ENCODE measurements around the gene ILK.

Gene ILK

GRCh38 chr11:6566704-6567370 lies 36.7 kb upstream of the ILK start:
- FAIRE-seq = no peak

DNA sequence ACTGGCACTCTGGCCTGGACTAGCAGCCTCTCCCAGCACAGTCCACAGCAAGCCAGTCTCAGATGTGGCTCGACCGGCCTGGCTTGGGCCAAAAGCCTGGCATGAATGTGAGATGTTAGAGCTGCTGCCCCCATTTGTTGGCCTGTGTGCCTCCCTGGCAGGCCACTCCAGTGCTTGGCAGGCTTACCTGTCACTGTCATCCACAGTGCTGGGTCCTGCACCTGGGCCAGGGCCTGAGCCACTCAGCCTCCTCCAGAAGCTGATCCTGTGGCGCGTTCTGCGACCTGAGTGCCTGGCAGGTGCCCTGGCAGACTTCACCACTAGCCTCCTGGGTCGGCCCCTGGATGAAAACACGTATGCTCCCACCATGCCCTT lies 36.2 kb upstream of the ILK start:
- no peak for FAIRE-seq
- DNase-seq (ENCODE audit: insufficient read length, low spot score) = no peak
- no peak for TF ChIP-seq POLR2A (IDR thresholded peaks at IDR 0.05; ENCODE audit: low read depth, low read length)

More at GRCh38 chr11:6566704-6567370, 36.7 kb upstream of the ILK start:
- no peak for DNase-seq (ENCODE audit: insufficient read length, low spot score)
- no peak for TF ChIP-seq POLR2A (IDR thresholded peaks at IDR 0.05; ENCODE audit: low read depth, low read length)

DNA sequence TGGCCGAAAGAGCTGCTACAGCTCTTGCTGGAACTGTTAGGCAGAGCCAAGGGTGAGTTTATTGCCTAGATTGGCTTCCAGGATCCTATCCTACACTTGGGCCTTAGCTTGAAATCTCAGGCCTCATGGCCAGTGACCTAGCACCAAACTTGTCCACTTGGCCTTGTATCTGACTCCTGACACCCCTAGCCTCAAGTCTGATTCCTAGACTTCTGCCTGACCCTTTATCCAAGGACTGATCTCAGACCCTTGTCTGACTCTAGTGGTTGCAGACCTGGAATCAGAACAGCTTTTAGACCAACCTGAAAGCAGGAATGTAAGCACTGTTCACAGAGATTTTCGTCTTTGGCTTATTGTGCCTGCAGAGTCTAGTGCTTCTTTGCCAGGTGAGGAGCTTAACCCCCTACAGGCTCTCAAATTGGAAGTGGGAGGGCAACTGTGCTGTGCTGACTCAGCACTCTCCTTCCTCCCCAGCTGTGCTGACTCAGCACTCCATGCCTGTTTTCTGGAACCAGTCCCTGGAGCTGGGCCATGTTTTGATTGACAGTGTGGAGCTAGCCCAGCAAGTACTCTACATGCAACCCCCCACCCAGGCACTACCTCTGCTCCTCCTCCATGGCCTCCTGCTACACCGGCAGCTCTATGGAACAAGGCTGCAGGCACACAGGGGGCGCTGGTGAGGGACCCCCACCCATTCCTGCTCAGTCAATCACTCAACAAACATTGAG lies 35.2 kb upstream of the ILK start:
- no peak for TF ChIP-seq POLR2A (IDR thresholded peaks at IDR 0.05; ENCODE audit: low read depth, low read length)
- no peak for FAIRE-seq
- DNase-seq (ENCODE audit: insufficient read length, low spot score) = peak; percentile 62

GRCh38 chr11:6569706-6570105 lies 33.9 kb upstream of the ILK start:
- DNase-seq (ENCODE audit: insufficient read length, low spot score) (no peak), FAIRE-seq (no peak)
- TF ChIP-seq POLR2A (IDR thresholded peaks at IDR 0.05; ENCODE audit: low read depth, low read length) = no peak

DNA sequence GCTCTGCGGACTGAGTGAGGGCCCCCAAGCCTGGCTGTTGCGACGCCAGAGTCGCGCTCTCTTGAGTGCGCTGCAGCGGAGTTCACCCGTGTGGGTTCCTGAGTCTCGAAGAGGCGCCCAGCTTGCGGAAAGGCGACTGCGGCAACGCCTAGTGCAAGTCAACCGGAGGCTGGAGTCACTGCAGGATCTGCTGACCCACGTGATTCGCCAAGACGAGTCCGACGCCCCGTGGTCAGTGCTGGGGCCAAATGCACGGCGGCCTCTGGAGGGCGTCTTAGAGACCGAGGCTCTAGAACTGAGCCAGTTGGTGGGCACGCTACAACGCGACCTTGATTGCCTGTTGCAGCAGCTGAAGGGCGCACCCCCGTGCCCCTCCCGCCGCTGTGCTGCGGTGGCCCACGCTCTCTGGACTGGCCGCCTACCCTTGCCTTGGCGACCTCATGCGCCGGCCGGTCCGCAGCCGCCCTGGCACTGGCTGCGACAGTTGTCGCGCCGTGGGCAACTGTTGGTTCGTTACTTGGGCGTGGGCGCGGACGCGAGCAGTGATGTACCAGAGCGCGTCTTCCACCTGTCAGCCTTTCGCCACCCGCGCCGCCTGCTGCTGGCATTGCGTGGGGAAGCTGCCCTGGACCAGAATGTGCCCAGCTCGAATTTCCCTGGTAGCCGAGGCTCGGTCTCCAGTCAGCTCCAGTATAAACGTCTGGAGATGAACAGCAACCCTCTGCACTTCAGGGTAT lies 32.7 kb upstream of the ILK start:
- DNase-seq (ENCODE audit: insufficient read length, low spot score) = no peak
- FAIRE-seq = no peak
- no peak for TF ChIP-seq POLR2A (IDR thresholded peaks at IDR 0.05; ENCODE audit: low read depth, low read length)

GRCh38 chr11:6571434-6572008 lies 32.1 kb upstream of the ILK start:
- DNase-seq (ENCODE audit: insufficient read length, low spot score) (no peak), FAIRE-seq (no peak)
- no peak for TF ChIP-seq POLR2A (IDR thresholded peaks at IDR 0.05; ENCODE audit: low read depth, low read length)

DNA sequence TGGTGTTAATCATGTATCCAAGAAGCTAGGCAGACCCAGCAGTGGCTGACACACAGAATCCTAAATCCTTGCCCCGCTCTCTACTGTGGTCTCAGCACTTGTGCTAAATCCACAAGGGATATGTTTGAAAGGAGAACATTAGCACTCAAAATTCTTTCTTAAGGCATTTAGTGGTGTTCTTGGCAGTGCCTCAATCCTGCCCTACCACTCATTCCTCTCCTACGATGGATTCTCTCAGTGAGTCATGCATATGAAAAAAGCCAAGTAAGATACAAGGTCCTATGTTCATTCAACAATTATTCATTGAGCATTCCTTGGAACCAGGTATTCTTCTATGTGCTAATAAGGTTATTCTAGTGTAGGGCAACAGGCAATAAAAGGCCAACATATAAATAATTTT lies 31.4 kb upstream of the ILK start:
- peak; percentile 54 for DNase-seq (ENCODE audit: insufficient read length, low spot score)
- no peak for FAIRE-seq
- TF ChIP-seq POLR2A (IDR thresholded peaks at IDR 0.05; ENCODE audit: low read depth, low read length) = no peak

DNA sequence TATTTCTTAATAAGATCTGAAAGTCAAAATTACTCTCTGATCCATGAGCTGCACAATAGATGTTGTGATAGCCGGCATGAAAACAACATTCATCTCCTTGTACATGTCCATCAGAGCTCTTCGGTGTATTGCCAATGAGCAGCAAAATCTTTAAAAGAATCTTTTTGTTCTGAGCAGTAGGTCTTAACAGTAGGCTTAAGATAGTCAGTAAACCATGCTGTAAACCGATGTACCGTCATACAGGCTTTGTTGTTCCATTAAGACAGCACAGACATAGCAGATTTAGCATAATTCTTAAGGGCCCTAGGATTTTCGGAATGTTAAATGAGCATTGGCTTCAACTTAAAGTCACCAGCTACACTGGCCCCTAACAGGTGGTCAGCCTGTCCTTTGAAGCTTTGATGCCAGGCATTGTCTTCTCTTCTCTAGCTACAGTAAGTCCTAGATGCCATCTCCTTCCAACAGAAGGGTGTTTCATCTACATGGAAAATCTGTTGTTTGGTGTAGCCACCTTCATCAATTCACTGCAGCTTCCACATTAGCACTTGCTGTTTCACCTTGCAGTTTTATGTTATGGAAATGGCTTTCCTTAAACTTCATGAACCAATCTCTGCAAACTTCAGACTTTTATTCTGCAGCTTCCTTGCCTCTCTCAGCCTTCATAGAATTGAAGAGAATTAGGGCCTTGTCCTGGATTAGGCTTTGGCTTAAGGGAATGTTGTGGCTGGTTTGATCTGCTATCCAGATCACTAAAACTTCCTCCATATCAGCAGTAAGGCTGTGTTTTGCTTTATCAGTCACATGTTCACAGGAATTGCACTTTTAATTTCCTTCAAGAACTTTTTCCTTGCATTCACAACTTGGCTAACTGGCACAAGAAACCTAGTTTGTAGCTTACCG lies 28.5 kb upstream of the ILK start:
- FAIRE-seq = no peak
- no peak for TF ChIP-seq POLR2A (IDR thresholded peaks at IDR 0.05; ENCODE audit: low read depth, low read length)

DNA sequence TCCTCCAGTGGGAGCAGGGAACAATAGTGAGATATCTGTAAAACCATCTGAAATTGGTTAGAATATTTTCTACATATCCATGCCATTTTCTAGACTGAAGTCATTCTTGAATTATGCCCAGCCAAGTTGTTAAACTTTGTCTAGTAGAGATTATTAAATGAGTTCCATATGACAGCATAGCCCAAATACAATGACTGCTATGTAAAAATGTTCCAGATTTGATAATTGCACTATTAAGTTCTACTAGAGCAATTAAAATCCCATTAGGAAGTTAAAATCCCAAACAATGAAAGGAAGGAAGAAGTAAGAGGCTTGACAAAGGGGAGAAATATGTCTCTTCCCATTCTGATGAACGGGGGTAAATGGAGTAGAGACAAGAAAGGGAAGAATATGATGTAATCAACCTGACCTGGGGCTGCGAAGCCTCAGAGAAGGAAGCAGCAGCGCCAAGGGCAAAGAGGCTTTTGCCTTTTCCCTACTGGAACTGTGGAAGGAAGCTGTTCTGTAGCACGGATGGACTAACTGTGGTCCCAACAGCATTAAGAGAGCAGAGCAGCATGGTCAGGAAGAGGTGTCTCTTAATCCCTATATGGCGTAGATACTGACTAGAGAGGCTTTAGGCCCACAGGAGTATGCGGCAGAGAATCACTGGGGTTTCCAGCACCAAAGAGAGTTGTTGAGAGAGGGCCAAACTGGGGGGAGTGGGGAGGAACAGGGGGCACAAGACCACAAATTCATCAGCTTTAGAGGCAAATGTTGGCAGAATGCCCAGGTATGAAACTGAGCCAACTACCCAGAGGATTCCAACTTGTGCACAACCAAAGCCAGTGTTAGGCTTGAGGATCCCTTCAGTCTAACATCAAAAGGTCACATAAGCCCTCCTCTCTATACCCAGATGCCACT lies 26.9 kb upstream of the ILK start:
- FAIRE-seq (no peak), DNase-seq (ENCODE audit: insufficient read length, low spot score) (no peak)
- TF ChIP-seq POLR2A (IDR thresholded peaks at IDR 0.05; ENCODE audit: low read depth, low read length) = no peak

More for the DNA sequence above, 28.5 kb upstream of the ILK start:
- no peak for DNase-seq (ENCODE audit: insufficient read length, low spot score)

DNA sequence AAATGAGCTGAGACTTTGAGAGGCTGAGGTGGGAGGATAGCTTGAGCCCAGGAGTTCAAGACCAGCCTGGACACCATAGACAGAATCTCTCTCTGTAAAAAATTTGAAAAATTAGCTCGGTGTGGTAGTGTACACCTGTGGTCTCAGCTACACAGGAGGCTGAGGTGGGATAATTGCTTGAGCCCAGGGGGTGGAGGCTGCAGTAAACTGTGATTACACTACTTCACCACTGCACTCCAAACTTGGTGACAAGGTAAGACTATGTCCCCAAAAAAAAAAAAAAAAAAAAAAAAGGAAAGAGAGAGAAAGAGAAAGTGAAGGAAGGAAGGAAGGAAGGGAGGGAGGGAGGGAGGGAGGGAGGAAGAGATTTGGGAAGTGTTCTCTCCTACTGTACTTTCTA lies 25.4 kb upstream of the ILK start:
- DNase-seq (ENCODE audit: insufficient read length, low spot score) (no peak), FAIRE-seq (no peak)
- TF ChIP-seq POLR2A (IDR thresholded peaks at IDR 0.05; ENCODE audit: low read depth, low read length) = no peak

DNA sequence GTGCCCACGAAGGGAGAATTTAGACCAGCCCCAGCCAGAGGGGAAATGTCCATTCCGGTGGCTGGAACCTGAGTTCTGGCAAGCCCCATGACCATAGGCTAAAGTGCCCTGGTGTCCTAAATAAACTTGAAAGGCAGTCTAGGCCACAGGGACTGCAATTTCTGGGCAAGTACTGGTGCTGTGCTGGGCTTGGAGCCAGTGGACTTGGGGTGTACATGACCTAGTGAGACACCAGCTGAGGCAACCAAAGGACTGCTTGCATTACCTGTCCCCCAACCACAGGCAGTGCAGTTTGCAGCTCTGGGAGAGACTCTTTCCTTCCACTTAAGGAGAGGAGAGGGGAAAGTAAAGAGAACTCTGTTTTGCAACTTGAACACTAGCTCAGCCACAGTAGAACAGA lies 23.9 kb upstream of the ILK start:
- DNase-seq (ENCODE audit: insufficient read length, low spot score) (no peak), FAIRE-seq (no peak)
- no peak for TF ChIP-seq POLR2A (IDR thresholded peaks at IDR 0.05; ENCODE audit: low read depth, low read length)

DNA sequence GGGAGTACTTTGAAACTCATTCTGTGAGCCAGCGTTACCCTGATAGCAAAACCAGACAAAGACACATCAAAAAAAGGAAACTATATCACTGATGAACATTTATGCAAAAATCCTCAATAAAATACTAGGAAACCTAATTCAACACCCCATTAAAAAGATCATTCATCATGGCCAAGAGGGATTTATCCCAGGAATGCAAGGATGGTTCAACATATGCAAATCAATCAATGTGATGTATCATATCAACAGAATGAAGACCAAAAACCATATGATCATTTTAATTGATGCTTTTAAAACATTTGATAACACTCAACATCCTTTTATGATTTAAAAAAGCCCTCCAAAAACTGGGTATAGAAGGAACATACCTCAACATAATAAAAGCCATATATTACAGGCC lies 20.0 kb upstream of the ILK start:
- TF ChIP-seq POLR2A (IDR thresholded peaks at IDR 0.05; ENCODE audit: low read depth, low read length) = no peak
- no peak for FAIRE-seq
- DNase-seq (ENCODE audit: insufficient read length, low spot score) = no peak
